Stimulated activated CD4-positive, alpha-beta T cell treated with anti-CD3 and anti-CD28 coated beads, Interleukin-2, amount 100 ng/mL, for 24 hours (primary cell): ENCODE data around the gene TCF4.

ENCODE experiments used
- DNase-seq, 2 donors: peaks; one replicate each; pipeline ENCODE4 v3.0.0-alpha.2; 2020

The TCF4 gene

DNA sequence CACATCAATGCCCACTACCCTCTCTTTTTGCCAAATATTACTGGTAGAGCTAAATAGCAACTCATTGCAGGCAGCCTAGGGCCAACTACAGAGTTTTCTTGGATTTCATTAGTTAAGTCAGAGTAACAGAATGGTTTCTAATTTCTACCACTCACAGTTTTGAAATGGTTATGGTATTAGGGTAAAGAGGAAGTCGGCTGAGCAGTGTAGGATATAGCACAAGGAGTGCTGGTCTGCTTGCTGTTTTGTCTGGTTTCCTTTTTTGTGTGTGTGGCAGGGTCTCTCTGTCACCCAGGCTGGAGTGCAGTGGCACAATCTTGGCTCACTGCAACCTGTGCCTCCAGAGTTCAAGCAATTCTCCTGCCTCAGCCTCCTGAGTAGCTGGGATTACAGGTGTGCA, 339.5 kb downstream of the TCF4 start:
- no peak for DNase-seq

DNA sequence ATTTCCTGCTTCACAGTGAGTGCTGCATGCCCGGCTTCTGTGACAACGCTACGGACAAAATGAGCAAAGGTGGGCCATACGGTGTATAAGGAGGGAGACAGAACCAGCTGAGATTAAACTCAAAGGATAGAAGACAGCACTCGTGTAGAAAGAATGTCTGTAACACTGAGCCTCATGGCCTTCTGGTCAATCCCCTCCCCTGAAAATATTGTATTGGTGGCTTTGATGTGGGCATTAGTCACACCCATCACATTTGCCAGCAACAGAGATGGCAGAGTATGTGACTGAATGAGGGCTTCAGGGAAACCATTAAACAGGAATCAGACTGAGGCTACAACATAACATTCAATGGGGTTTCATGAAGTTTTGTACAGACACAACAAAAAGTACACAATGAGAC, 341.0 kb downstream of the TCF4 start:
- no peak for DNase-seq

DNA sequence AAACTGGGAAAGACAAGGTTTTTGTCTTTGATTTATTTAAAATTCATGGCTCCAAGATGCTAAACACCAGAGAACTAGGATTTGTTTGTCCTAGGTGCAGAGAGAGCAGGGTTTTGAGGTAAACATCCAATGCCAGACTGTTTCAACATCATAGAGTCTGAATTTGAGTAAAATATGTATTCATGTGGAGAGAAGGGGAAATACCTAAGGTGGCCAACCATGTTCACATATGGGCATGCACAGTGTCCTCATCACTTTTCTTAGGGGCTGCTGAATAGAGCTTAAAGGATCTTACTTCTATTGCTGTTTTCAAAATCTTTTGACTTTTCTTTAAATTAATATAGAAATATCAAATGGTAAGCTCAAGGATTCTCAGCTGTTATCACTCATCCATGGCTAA, 341.7 kb downstream of the TCF4 start:
- DNase-seq, result no peak

DNA sequence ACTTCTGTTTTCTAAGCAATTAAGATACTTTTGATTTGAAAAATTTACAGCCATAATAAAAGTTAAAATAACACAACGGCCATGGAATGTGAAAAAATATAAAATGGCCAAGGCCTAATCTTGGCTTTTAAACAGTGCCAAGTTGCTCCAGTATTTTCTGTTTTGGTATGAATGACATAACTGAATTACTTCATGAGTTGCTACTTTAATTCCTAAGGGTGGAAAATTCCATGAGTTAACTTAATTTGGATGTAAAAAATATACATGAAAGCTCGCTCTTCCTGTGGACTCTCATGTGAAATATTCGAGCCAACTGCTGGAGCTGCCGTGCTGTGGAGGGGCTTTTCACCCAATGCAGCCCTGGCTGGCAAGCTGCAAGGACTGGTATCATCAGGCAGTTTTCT, 342.8 kb downstream of the TCF4 start:
- DNase-seq, result no peak

DNA sequence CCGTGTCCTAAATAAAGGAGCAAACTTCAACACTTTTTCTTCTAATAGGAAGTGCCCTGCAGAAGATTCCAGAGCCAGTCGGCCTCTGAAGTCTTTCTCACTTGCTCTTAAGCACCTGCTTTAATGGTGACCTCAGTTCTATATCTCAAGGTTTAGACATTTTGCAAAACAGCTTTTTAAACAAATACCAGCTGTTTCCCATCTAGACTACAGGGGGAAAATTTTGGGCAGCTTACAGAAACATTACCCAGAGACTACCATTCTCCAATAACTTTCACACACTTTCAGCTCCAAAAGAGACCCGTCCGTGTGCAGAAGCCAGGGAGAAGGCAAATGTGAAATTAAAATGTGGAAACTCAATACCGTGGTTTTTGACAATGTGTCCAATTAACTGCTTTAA, 343.4 kb downstream of the TCF4 start:
- DNase-seq, result no peak

DNA sequence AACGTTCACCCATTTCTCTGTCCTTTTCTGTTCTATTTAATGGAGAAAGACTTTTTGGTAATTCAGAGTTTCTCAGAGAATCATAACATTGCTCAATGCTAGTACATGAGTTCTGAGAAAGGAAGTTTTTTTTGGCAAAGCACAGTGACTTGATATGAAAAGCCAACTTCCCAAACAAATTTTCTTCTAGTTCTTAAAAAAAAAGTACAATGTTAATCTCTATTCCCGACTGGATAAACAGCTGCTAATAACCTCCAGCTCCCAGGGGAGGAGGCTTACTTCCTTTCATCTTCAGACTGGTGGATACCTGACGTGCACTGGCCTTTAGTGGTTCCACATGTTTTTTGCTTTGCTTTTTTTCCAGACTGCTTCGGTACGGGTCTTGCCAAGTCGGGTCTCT, 344.1 kb downstream of the TCF4 start:
- no peak for DNase-seq

DNA sequence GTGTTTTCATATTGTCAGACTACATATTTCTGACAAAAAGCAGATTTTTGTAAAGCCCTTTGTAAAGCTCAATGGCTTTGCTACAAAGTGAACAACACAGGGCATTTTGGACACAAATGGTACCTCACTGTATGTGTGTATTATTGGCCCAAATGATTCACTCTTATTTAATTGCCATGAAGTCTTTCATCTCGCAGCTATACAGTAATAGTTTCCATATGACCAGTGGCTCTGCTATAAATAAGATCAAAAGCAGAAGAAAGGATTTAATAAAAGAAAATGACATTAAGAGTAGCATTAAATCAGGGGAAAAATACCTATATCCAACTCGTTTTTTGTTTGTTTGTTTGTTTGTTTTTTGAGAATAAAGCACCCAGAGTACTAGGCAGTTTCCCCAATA, 344.7 kb downstream of the TCF4 start:
- no peak for DNase-seq

DNA sequence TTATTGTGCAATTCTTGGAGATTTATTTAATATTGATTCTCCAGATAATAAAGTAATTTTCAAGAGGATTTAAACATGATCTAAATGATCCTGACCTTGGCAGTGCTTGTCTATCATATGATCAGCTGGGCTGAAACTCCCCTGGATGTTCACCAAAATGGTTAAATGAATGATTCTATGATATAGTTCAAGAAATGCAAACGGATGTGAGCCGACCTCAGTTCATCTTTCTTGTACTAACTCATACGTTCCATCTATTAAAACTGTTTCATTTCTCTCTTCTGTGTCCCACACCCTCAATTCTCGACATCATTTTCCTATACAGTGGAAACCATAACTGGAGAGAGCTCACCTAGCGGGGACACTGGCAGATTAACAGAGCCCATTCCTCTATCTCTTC, 347.0 kb downstream of the TCF4 start:
- DNase-seq, result no peak

DNA sequence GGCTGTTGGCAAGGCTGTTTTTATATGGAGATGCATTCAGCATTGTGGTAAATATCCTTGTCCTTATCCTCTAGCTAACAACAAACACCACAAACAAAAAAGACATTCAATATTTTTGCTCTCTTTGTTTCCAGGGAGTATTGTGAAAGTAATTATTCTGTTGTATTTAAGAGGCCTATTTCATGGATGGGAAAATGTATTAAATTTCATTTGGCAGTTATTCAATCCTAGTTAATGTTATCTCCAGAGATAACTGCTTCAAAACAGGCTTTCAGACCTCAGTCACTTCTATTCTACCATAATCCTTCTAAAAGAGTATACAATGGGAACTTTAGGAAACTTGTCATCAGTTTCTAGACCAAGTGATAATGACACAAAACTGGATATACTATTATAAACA, 348.3 kb downstream of the TCF4 start:
- no peak for DNase-seq

DNA sequence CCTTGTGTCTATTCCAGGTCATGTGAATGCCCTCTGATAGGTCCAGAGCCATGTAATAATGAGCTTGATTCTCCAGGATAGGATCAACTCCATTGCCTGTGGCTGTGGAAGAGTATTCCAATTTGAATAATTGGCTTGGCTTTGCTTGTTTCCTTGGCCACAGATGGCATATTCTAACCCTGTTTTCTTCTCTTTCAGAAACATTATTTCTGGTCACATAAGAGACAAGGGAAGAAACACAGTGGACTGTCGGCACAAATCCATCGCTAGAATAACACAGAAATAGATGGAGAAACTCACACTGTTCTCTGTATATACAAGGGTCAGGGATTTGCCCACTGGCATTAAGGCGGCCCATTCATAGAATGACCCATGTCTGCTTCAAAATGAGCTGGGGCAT, 350.3 kb downstream of the TCF4 start:
- no peak for DNase-seq

DNA sequence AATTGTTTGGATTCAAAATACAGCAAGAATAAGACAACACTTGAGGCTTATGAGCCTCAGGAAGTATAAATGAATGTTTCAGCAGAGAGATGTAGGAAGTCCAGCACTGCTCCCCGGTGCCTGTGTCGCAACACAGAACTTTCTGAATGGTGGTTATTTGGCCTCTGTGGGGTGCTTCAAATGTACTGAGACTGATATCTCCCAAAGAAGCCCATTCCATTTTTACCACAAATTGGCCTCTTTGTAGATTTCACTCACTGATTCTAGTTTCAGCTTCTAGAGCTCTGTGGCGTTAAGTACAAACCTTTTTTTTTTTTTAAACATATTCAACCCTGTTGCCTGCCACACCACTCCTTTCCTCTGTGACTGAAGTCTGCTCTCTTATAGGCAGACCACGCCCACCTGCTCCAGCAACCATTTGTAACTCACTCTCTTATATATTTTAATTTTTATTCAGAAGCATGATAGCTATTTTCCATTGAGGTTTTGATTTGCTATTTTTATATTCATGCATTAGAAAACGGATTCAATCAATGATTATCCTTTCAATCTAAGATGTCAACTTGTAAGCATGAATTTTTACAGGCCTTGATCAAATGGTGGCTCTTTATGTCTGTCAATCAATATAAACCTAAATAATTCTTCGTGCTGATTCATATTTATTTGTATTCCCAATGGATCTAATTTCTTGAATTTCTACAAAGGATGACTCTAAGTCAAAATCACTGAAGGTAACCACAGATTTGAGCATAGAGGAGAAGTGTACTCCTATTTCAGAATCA, 351.7 kb downstream of the TCF4 start:
- DNase-seq, result no peak

DNA sequence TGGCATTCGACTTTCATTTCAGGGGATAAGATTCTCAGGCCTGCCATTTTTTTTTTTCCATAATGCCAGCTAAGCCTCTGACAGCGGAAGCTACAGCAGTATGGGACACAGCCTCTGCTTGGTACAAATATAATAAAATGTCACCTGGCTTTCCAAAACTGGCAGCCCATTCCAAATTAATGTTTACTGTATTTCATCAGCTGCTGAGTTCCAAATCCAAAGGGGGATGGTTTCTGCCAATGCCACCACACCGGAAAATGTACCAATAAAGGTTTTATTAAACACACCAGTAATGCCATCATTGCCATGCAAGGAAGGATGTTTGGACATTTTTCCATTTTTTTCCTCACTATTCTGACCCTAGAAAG, 352.9 kb downstream of the TCF4 start:
- no peak for DNase-seq

DNA sequence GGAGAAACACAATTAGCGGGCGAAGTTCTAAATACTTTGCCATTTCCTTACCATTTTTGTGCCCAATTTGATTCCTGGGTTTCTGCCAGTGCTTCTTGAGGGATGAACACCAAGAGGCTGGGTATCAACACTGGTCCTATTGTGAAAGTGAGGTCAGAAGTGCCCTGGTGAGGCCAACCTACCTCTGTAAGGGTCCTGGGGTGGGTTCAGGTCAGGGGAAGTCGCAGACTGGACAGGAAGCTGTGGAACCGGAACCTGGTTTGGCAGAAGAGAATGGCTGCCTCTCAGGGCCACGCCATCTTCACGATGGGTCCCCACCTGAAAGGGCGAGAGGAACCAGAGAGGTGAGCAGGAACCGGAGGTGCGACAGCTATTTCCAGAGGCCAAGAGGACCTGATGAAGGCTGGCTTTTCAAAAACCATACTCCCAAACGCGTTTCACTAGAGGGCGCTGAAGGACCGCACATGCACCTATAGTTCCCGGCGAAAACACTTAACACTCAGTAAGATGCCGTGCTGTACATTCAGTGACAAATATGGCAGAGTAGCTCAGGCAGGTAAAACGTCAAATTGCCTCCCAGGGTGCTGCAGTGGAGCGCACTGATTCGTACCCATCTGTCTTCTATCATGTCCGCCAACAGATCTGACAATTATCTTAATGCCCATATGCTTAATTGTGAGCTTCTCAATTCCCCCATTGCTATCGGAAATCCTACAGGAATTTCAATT, 353.5 kb downstream of the TCF4 start:
- DNase-seq, result peak; percentile 46 to 68

DNA sequence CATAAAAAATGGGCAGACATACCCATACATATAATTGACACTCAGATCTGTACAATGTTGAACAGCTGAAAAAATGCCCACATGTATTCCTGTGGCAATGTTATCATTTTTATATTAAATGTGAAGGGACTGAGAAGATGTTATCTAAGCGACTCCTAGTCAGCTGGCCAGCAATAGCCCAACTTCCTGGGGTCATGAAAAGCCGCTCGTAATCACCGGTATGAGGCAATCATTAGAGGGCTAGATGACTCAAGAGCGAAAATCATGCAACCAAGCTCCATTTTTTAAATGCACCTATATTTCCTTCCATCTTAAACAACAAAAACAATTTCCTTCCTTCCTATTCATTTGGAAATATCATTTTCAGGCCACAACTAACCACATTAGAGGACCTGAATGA, 354.1 kb downstream of the TCF4 start:
- no peak for DNase-seq

DNA sequence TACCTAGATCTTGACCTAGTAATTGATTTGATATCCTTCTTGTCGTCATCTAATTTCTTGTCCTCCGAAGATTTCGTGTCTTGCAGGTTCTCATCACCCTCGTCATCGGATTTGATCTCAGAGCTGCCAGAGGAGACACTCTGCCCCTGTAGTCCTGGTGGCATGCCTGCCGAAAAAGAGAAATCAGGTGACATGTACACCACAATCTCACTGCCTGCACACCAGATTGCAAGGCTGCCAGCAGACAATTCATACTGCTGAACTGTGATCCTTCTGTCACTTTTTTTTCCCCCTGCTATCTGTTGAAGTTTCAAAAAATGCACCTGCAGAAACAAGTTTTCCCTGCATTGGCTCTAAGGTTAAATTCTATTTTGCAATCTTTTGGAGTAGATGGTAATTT, 355.5 kb downstream of the TCF4 start:
- no peak for DNase-seq

DNA sequence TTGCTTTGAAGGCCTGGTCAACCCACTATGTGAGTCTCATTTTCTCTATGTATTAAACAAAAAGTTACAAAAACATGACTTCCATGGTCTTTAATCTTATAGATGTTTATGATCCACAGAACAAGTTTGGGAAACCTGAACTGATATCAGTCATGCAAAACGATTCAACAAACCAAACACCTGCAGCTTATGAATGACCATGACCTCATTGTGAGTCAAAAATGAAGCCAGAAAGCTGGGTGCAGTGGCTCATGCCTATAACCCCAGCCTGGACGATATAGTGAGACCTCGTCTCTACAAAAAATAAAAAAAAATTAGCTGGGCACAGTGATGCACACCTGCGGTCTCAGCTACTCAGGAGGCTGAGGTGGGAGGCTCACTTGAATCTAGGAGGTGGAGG, 358.3 kb downstream of the TCF4 start:
- DNase-seq, result no peak

DNA sequence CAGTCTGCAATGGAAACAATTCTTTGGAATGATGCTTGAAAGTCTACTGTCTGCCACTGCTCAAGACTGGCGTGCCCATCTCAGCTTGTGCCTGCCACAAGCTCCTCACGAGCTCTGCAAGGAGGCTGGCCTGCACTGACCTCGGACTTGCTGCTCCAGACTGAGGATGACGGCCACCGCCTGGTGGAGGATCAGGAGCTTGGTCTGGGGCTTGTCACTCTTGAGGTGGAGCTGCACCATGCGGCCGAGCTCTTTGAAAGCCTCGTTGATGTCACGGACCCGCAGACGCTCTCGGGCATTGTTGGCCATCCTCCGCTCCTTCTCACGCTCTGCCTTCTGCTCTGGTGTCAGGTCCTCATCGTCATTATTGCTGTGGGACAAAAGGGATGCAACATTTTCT, 359.3 kb downstream of the TCF4 start:
- no peak for DNase-seq

DNA sequence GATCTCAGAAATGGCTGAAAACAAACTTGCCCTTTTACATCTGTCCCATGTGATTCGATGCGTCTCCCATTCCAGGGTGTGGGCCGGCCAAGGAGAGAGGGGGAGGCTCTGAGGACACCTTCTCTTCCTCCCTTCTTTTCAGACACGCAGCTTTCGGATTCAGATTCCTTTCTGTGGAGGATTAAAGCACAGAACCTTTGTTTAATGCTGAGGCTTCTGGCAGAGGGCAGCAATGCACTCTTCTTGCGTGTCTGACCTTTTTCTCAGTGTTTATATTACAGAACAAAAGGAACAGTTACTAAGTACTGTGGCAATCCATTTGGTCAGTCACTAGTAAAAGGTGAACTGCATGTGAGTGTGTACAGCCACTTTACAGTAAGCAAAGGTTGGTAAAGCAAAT, 359.8 kb downstream of the TCF4 start:
- no peak for DNase-seq

DNA sequence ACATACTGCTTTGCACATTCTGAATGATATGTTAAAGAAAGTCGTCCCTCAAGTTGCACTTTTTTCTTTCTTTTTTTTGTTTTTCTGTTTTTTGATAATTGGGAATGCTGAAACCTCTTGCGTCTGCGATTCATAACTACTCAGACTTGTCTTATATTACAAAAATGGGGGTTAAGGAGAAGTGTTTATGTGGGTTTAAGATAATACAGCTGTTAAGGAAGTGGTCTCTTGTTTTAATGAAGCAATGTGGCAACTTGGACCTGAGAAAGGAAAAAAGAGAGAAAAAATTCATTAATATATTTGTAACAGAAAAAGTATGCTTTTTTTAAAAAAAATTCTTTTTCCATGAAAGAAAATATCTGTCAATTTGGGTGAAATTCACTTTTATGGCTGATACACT, 360.2 kb downstream of the TCF4 start:
- DNase-seq, result no peak

DNA sequence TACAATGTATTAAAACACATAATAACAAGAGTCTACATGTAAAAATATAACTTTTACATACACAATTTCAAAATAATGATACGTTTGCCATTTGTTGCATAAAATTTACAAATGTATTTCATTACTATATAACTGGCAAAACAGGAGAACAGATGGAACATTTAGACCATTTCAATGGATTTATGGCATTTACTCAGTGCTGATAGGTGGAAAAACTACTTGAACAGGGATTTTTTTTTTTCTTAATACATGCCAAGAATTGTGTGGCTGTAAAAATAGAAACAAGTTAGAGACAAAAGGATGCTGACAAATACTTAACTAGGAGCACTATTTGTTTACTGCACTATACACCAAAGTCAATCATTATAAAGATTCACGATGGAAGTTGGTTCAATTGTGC, 361.9 kb downstream of the TCF4 start:
- no peak for DNase-seq

DNA sequence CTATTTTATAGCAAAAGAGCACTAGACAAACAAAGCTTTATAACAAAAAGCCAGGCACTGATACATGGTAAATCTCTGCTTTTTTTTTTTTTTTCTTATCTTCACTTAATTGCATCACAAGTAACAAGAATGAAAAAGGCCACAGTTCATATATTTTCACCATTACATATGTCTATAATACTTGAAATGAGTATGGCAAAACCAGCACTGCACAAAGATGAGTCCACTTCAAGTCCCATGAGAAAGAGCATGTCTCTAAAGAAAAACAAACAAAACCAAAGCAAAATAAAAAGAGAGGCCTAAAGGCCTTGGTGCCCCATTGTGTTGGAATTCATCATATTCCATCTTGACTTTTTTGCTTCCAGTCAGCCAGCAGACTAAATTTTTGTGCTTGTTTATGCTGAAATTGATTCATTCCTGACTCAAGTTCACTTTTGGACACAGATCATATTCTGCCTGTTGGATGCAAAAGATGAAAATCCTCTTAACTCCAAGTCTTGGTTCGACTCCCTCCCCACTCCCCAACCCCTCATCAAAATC, 363.8 kb downstream of the TCF4 start:
- no peak for DNase-seq

DNA sequence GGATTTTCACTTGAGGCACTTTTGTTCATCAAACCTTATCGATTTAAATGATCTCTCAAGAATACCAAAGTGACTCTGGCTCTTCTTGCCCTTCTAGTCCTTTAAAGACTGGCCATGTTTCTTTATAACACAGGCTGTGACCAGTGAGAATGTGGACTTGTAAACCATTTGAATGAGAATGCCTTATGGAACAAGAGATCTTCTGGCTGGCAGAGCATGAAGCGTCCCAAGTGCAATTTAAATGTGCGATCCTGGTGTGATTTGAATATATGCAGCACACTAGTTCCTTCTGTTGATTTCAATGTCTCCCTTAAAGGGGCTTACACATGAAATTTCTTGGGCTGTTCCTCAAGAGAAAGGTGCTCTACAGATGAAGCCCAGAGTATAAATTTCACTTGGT, 366.4 kb downstream of the TCF4 start:
- no peak for DNase-seq

DNA sequence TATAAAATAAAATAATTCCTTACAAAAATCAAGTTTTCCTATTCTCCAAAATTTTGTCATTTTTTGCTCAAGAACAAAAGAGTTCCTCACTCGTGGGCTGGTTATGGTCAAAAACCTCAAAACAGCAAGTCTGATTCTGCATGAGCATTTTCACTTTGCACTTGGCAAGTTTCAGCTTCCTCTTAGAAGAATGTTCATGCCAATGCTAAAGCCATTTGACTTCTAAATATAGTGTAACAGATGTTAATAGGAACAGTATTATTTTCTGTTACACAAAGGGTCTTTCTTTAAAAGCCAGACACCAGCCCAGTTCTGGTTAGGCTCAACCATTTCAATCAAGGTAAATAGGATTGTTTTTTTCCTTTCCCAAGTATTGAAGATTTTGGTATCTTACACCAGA, 367.5 kb downstream of the TCF4 start:
- DNase-seq, result no peak

DNA sequence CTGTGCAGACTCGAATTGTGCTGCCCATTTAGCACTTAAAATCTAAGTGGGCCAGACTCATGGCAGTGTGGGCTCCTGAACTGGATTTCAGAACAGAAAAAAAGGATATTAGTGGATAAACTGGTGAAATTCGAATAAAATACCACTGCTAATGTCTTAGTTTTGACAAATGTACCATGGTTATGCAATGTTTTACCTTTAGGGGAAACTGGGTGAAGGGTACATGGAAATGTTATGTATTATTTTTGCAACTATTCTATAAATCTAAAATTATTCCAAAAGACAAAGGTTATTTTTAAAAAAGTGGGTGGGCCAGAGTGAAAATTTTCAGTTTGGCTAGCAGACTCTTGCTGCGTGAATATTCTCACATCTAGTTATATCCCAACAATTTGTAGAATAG, 368.2 kb downstream of the TCF4 start:
- DNase-seq, result no peak

DNA sequence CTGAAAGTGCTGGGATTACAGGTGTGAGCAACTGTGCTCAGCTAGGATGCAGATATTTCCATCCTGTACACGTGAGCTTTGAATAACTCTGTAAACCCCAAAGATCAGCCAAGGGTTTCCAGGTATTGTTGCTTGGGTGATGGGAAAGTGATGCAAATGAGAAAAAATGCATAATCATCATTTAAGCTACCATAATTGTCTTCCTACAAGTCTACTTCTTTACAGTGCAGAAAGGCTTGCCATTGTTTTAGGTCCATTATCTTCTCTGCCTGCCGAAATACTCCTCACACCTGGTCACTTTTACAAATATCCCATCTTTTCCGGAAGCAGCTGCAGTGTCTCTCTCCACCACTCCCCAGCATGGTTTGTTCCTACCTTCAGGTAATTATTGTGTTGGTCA, 368.9 kb downstream of the TCF4 start:
- no peak for DNase-seq
